GM12891 (cell line): ENCODE measurements around the gene KHSRP.

Experiments used
- PAX5 ChIP-seq: IDR thresholded peaks from 2 replicates; pipeline ENCODE4 v1.6.1; 2011; ENCODE audit warnings: low read length, moderate library complexity, mild to moderate bottlenecking; ENCODE audit not compliant: insufficient read depth, severe bottlenecking
- POLR2A ChIP-seq: IDR thresholded peaks from 2 replicates; pipeline ENCODE4 v1.6.1; 2011; ENCODE audit warnings: low read depth, low read length, control low read depth
- POLR2AphosphoS5 ChIP-seq: IDR thresholded peaks from 2 replicates; pipeline ENCODE4 v1.6.1; 2011; ENCODE audit warnings: low read depth, low read length, control low read depth
- POU2F2 ChIP-seq: IDR thresholded peaks from 2 replicates; pipeline ENCODE4 v1.6.1; 2011; ENCODE audit warnings: low read depth, mild to moderate bottlenecking, control low read depth, low read length, moderate library complexity
- TAF1 ChIP-seq: IDR thresholded peaks from 2 replicates; pipeline ENCODE4 v1.6.1; 2011; ENCODE audit warnings: low read depth, low read length, control low read depth

- no peak for TF ChIP-seq POLR2A
- TF ChIP-seq TAF1, result no peak
- no peak for TF ChIP-seq POU2F2
- TF ChIP-seq PAX5, result no peak
- TF ChIP-seq POLR2AphosphoS5, result no peak
Measured at GRCh38 chr19:6384381-6384780, 40.2 kb downstream of the KHSRP start.
